Neural cell (in vitro differentiated cells): ENCODE data around the gene CERS5. TPM values are rescaled to one million over a fixed set of nuclear protein-coding genes. Genes with fewer than 3 reads are reported as not detected.
"Not testable (repeated sequence)": the region's sequence is repeated elsewhere in the genome, so short reads cannot be mapped to it uniquely, and the experiment has no call there.

Experiments
- H2AFZ ChIP-seq: fragments of 200-600, 300-800 bp; sonication (generic), shearing (Covaris generic); 2 replicates; pipeline ENCODE4 v1.6.0; 2014; ENCODE audit warnings: low read depth, mild to moderate bottlenecking, antibody characterized with exemption, low read length, moderate library complexity
- H3F3A ChIP-seq: fragments of 200-600 bp; shearing (Covaris generic); 2 replicates; pipeline ENCODE4 v1.6.1; 2016; ENCODE audit warnings: mild to moderate bottlenecking, moderate library complexity, mixed read lengths, antibody characterized with exemption, low read length; ENCODE audit not compliant: insufficient read depth, poor library complexity, severe bottlenecking
- H3K27ac ChIP-seq: fragments of 200-600, 300-800 bp; sonication (generic), shearing (Covaris generic); 2 replicates; pipeline ENCODE4 v1.5.1; 2014; ENCODE audit warnings: mild to moderate bottlenecking, low read length, moderate library complexity
- H3K27me3 ChIP-seq: fragments of 300-800, 200-600 bp; sonication (generic), shearing (Covaris generic); 2 replicates; pipeline ENCODE4 v1.6.0; 2014; ENCODE audit warnings: mild to moderate bottlenecking, low read depth, low read length, moderate library complexity; ENCODE audit not compliant: insufficient read depth
- H3K36me3 ChIP-seq: fragments of 300-800, 200-600 bp; sonication (generic), shearing (Covaris generic); 2 replicates; pipeline ENCODE4 v1.5.1; 2014; ENCODE audit warnings: mild to moderate bottlenecking, antibody characterized with exemption, low read length, moderate library complexity; ENCODE audit not compliant: insufficient read depth
- H3K4me2 ChIP-seq: fragments of 300-800, 200-600 bp; sonication (generic), shearing (Covaris generic); 2 replicates; pipeline ENCODE4 v1.6.0; 2014; ENCODE audit warnings: mild to moderate bottlenecking, low read length
- H3K4me3 ChIP-seq: fragments of 300-800, 200-600 bp; sonication (generic), shearing (Covaris generic); 2 replicates; pipeline ENCODE4 v1.5.1; 2014; ENCODE audit warnings: mild to moderate bottlenecking, low read length, moderate library complexity
- H3K79me2 ChIP-seq: fragments of 200-600 bp; shearing (Covaris generic); replicated peaks from 2 replicates; pipeline ENCODE4 v1.6.0; 2014; ENCODE audit warnings: mild to moderate bottlenecking, low read length, moderate library complexity; ENCODE audit not compliant: insufficient read depth
- H3K9ac ChIP-seq: fragments of 300-800, 200-600 bp; sonication (generic), shearing (Covaris generic); 2 replicates; pipeline ENCODE4 v1.6.1; 2016; ENCODE audit warnings: mild to moderate bottlenecking, low read length, mixed read lengths
- H3K9me2 ChIP-seq: fragments of 200-600 bp; shearing (Covaris generic); 2 replicates; pipeline ENCODE4 v1.6.1; 2016; ENCODE audit warnings: mild to moderate bottlenecking, low read length, mixed read lengths; ENCODE audit not compliant: insufficient read depth
- H3K9me3 ChIP-seq: fragments of 200-600, 300-800 bp; sonication (generic), shearing (Covaris generic); 2 replicates; pipeline ENCODE4 v1.6.1; 2016; ENCODE audit warnings: mild to moderate bottlenecking, mixed run types, low read length, moderate library complexity, mixed read lengths
- H4K20me1 ChIP-seq: fragments of 200-600 bp; shearing (Covaris generic); 2 replicates; pipeline ENCODE4 v1.6.1; 2016; ENCODE audit warnings: mild to moderate bottlenecking, mixed run types; ENCODE audit not compliant: insufficient read depth
- MXI1 ChIP-seq: fragments of 450-650 bp; conservative IDR thresholded peaks from 2 replicates; pipeline ENCODE4 v1.6.1; 2014; ENCODE audit warnings: antibody characterized with exemption, mild to moderate bottlenecking; ENCODE audit not compliant: poor library complexity, severe bottlenecking
- RAD21 ChIP-seq: fragments of 450-650 bp; conservative IDR thresholded peaks from 2 replicates; pipeline ENCODE4 v1.6.1; 2014; ENCODE audit warnings: antibody characterized with exemption, mild to moderate bottlenecking, moderate library complexity
- SMC3 ChIP-seq: fragments of 450-650 bp; conservative IDR thresholded peaks from 2 replicates; pipeline ENCODE4 v1.6.1; 2014; ENCODE audit warnings: antibody characterized with exemption, mild to moderate bottlenecking, moderate library complexity; ENCODE audit not compliant: poor library complexity
- polyA plus RNA-seq: library from polyadenylated mRNA; depleted of rRNA; stranded (reverse); fragments of >200 nt; gene quantifications from 2 replicates; pipeline ENCODE4 v1.2.3, GENCODE V29; 2014
- TF ChIP-seq, protein P1 (sequence below): IDR thresholded peaks from 2 replicates; pipeline ENCODE4 v1.6.1; 2012; ENCODE audit warnings: borderline replicate concordance
- TF ChIP-seq, protein P2 (sequence below): fragments of 450-650 bp; IDR thresholded peaks from 2 replicates; pipeline ENCODE4 v1.5.1; 2014; ENCODE audit warnings: antibody characterized with exemption, mild to moderate bottlenecking, moderate library complexity; ENCODE audit not compliant: poor library complexity, severe bottlenecking

CERS5 gene
- polyA plus RNA-seq, 1 donor from 2014 or later = 470 TPM

DNA sequence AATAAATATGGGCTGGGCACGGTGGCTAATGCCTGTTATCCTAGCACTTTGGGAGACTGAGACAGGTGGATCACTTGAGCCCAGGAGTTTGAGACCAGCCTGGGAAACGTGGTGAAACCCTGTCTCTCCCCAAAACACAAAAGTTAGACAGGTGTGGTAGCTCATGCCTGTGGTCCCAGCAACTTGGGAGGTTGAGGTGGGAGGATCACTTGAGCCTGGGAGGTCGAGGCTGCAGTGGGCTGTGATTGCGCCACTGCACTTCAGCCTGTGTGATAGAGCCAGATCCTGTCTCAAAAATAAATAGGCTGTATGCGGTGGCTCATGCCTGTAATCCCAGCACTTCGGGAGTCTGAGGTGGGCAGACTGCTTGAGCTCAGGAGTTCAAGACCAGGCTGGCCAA is 19.2 kb downstream of the CERS5 start:
- not testable (repeated sequence) for H3K36me3 ChIP-seq, H2AFZ ChIP-seq, H3K4me3 ChIP-seq, H3F3A ChIP-seq, H3K27me3 ChIP-seq, H3K27ac ChIP-seq, H3K9me3 ChIP-seq, H3K4me2 ChIP-seq, H3K9ac ChIP-seq, H4K20me1 ChIP-seq, H3K9me2 ChIP-seq
- H3K79me2 ChIP-seq = peaks cover 24% of the 10 kb centered on the region

DNA sequence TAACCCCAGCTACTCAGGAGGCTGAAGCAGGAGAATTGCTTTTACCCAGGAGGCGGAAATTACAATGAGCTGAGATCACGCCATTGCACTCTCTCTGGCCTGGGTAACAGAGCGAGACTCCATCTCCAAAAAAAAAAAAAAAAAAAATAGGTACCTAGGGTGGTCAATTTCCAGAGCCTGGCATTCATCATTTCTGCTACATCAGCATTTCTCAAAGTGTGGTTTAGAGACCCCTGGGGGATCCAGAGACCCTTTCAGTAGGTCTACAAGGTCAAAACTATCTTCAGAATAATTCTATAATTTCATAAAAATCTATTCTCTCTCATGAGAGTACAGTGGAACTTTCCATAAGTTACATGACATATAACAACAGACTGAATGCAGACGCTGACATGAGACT is 19.9 kb downstream of the CERS5 start:
- TF ChIP-seq RAD21 (no peak), MXI1 (no peak), SMC3 (no peak)
- TF ChIP-seq, protein P1, sequence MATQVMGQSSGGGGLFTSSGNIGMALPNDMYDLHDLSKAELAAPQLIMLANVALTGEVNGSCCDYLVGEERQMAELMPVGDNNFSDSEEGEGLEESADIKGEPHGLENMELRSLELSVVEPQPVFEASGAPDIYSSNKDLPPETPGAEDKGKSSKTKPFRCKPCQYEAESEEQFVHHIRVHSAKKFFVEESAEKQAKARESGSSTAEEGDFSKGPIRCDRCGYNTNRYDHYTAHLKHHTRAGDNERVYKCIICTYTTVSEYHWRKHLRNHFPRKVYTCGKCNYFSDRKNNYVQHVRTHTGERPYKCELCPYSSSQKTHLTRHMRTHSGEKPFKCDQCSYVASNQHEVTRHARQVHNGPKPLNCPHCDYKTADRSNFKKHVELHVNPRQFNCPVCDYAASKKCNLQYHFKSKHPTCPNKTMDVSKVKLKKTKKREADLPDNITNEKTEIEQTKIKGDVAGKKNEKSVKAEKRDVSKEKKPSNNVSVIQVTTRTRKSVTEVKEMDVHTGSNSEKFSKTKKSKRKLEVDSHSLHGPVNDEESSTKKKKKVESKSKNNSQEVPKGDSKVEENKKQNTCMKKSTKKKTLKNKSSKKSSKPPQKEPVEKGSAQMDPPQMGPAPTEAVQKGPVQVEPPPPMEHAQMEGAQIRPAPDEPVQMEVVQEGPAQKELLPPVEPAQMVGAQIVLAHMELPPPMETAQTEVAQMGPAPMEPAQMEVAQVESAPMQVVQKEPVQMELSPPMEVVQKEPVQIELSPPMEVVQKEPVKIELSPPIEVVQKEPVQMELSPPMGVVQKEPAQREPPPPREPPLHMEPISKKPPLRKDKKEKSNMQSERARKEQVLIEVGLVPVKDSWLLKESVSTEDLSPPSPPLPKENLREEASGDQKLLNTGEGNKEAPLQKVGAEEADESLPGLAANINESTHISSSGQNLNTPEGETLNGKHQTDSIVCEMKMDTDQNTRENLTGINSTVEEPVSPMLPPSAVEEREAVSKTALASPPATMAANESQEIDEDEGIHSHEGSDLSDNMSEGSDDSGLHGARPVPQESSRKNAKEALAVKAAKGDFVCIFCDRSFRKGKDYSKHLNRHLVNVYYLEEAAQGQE = no peak
- TF ChIP-seq, protein P2, sequence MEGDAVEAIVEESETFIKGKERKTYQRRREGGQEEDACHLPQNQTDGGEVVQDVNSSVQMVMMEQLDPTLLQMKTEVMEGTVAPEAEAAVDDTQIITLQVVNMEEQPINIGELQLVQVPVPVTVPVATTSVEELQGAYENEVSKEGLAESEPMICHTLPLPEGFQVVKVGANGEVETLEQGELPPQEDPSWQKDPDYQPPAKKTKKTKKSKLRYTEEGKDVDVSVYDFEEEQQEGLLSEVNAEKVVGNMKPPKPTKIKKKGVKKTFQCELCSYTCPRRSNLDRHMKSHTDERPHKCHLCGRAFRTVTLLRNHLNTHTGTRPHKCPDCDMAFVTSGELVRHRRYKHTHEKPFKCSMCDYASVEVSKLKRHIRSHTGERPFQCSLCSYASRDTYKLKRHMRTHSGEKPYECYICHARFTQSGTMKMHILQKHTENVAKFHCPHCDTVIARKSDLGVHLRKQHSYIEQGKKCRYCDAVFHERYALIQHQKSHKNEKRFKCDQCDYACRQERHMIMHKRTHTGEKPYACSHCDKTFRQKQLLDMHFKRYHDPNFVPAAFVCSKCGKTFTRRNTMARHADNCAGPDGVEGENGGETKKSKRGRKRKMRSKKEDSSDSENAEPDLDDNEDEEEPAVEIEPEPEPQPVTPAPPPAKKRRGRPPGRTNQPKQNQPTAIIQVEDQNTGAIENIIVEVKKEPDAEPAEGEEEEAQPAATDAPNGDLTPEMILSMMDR = no peak
- Histone ChIP-seq H3K9me2 (no peaks in the 10 kb centered on the region), H3K4me2 (no peak overlapping the region), H3K27me3 (no peaks in the 10 kb centered on the region), H3K9me3 (no peaks in the 10 kb centered on the region), H4K20me1 (no peaks in the 10 kb centered on the region), H3K79me2 (peaks cover 24% of the 10 kb centered on the region), H3K36me3 (peaks cover 5% of the 10 kb centered on the region), H2AFZ (no peak overlapping the region), H3K27ac (no peak overlapping the region), H3F3A (no peaks in the 10 kb centered on the region), H3K4me3 (no peak overlapping the region), H3K9ac (no peak overlapping the region)

DNA sequence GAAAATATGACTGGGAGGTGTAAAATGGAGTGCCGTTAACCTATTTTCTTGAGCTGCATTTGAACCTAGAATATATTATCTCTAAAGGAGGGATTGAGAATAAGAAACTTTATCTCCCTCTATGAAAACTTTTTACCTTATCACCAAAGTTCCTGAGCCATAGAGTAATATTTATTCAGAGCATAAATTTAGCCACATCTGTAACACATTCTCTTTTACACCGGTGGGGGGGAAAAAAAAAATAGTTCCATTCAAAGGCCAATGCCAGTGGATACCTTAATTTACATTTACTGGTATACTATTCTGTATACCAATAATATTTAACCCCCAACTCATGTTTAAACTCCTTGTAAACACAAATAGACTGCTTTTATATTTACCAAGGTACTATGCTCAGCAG is 21.7 kb downstream of the CERS5 start:
- Histone ChIP-seq H3K4me2 (no peak overlapping the region), H3K27me3 (no peaks in the 10 kb centered on the region), H3K79me2 (peaks cover 21% of the 10 kb centered on the region), H3F3A (no peaks in the 10 kb centered on the region), H3K9me3 (no peaks in the 10 kb centered on the region), H3K36me3 (peaks cover 5% of the 10 kb centered on the region), H3K4me3 (no peak overlapping the region), H4K20me1 (no peaks in the 10 kb centered on the region), H2AFZ (no peak overlapping the region), H3K9ac (no peak overlapping the region), H3K27ac (no peak overlapping the region), H3K9me2 (no peaks in the 10 kb centered on the region)
- TF ChIP-seq, protein P1 = no peak
